ENCODE data around the gene DPEP1.
"Not testable (repeated sequence)": the region's sequence is repeated elsewhere in the genome, so short reads cannot be mapped to it uniquely, and the experiment has no call there.

Gene DPEP1

DNA sequence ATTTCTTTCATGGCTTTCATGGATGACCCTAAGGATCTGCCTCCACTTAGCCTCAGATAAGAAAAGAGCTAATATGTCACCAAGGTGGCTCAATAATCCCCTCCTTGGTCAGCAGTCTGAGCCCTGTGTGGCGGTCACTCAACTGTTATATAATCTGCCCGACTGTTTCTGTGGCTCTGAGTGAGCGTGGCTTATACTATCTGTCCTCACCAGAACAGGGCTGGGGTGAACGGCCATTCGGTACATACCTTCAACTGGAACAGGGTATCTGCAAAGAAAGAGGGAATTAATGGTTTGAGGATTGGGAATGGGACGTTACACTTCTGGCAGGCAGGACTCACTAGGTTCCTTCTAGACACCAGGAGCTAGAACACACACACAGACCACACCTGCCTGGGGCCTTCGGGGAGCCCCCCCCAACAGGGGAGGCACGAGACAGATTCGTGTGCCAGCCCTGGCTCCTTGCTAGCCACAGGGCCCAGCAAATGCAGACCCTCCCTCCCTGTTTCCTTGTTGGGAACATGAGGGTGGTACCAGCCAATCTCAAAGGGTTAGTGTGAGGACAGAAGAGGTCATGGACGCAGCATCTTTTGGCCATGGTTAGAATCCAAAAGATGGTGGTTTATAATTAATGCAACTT lies 40.3 kb downstream of the DPEP1 start:
- H3K9me3 Mint-ChIP-seq: no peaks in the 10 kb centered on the region
- peaks cover 23% of the 10 kb centered on the region for H3K4me1 Mint-ChIP-seq (ENCODE audit: low read depth)
- no peaks in the 10 kb centered on the region for H3K27me3 Mint-ChIP-seq (ENCODE audit: low read depth)
- H3K36me3 Mint-ChIP-seq (ENCODE audit: low read depth): peaks cover 30% of the 10 kb centered on the region
- peak overlapping the region; percentile 55 for H3K4me3 Mint-ChIP-seq
- no peak for DNase-seq (ENCODE audit: low spot score)
- no peak overlapping the region for H3K27ac Mint-ChIP-seq

DNA sequence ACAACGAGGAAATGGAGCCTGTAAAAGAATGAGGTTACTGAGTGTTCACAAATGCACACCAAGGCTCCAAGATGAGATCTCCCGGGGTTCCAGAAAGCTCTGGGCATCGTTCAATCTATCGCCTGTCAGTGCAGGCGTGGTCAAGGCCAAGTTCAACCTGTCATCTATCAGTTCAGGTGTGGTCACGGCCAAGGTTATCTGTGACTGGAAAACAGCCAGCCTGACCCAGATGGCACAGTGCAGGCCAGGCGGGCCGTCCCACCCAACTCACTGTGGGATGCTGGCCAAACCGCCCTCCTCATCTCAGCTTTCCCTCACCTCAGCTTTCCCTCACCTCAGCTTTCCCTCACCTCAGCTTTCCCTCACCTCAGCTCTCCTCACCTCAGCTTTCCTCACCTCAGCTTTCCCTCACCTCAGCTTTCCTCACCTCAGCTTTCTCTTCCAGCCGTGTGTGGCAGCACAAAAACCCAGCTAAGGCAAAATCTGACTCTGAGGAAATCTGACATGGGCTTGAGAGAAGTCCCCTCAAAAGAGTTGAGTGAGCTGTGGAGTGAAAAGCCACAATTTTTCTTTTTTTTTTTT lies 41.7 kb downstream of the DPEP1 start:
- H3K4me3 Mint-ChIP-seq: peak overlapping the region; percentile 87
- H3K36me3 Mint-ChIP-seq (ENCODE audit: low read depth): peaks cover 29% of the 10 kb centered on the region
- DNase-seq (ENCODE audit: low spot score): no peak
- no peaks in the 10 kb centered on the region for H3K27me3 Mint-ChIP-seq (ENCODE audit: low read depth)
- H3K9me3 Mint-ChIP-seq: no peaks in the 10 kb centered on the region
- peaks cover 29% of the 10 kb centered on the region for H3K4me1 Mint-ChIP-seq (ENCODE audit: low read depth)
- peak overlapping the region; percentile 60 for H3K27ac Mint-ChIP-seq

DNA sequence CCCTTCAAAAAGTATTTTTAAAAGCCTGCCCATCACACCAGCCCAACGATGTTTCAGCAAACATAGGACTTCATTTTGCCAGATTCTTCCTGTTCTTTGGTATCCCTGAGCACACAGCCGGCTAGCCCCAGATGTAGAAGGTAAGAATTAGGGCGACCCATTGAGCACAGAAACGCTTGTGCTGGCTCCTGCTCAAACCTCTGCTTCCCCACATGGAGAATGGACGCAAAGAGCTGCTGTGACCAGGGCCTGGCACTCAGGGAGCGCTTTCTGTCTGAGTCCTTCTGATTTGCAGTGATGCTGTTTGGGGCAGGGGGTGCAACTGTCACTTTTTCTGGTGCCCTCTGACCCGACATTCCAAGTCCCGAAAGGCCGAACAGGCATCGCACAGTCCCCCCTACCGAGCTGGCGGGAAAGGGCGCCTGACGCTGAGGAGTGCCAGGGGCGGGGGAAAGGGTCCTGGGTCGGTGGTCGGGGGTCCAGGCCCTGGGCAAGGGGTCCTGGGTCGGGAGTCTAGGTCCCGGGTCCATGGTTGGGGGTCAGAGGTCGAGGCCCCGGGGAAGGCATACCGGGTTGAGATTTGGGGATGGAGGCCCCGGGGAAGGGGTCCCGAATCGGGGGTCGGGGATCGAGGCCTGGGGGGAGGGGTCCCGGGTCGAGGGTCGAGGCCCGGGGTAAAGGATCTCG lies 43.1 kb downstream of the DPEP1 start:
- peaks cover 30% of the 10 kb centered on the region for H3K4me1 Mint-ChIP-seq (ENCODE audit: low read depth)
- peak overlapping the region; percentile 85 for H3K27ac Mint-ChIP-seq
- H3K27me3 Mint-ChIP-seq (ENCODE audit: low read depth): no peaks in the 10 kb centered on the region
- peak overlapping the region; percentile 87 for H3K4me3 Mint-ChIP-seq
- no peak for DNase-seq (ENCODE audit: low spot score)
- H3K36me3 Mint-ChIP-seq (ENCODE audit: low read depth): peaks cover 38% of the 10 kb centered on the region
- H3K9me3 Mint-ChIP-seq: no peaks in the 10 kb centered on the region

DNA sequence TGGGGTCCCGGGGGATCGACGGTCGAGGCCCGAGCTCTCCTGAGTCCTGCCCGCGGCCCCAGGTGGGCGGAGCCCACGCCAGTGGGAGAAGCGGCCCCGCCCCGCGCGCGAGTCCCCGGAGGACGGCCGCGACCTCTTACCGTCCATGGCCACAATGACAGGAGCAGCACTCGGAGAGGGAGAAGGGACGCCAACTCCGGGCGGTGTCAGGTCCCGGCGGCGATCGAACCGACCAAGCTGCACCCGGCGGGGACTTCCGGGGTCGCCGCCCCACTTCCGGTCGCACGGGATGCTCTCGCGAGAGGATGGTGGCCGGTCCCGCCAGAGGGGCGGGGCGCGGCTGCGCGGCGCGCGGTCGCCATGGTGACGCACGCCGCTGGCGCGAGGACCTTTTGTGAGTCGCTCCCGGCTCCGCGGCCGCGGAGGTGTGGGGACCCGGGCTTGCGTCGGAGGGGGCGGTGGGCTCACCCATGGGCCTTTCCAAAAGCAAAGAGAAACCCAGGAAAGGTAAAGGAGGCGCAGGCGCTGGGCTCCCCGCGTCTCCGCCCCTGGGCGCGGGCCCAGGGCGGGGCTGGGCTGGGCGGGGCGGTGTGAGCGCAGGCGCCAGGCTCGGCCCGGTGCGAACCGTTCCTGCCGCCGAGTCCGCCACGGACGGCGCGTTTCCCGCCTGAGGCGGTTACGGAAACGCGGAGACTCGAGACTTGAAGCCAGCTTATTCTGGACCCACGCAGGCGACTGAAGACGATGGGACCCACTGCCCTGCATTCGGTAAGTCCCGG lies 44.2 kb downstream of the DPEP1 start, which contains the start of the genes CHMP1A and SPATA33:
Gene CHMP1A, minus strand, starts transcription at position 267 of the 779 bp plus-strand sequence. Its CDS starts 120 bp downstream, at position 147.
Gene SPATA33, plus strand, starts transcription at position 395 of the 779 bp plus-strand sequence. Its CDS starts 76 bp downstream, at position 471.
- H3K27me3 Mint-ChIP-seq (ENCODE audit: low read depth): no peaks in the 10 kb centered on the region
- H3K36me3 Mint-ChIP-seq (ENCODE audit: low read depth): peaks cover 44% of the 10 kb centered on the region
- peak within 1 kb of the TSS; percentile 87 for H3K4me3 Mint-ChIP-seq
- DNase-seq (ENCODE audit: low spot score): peak; percentile 91
- H3K4me1 Mint-ChIP-seq (ENCODE audit: low read depth): peaks cover 30% of the 10 kb centered on the region
- peak within 1 kb of the TSS; percentile 88 for H3K27ac Mint-ChIP-seq
- no peaks in the 10 kb centered on the region for H3K9me3 Mint-ChIP-seq

DNA sequence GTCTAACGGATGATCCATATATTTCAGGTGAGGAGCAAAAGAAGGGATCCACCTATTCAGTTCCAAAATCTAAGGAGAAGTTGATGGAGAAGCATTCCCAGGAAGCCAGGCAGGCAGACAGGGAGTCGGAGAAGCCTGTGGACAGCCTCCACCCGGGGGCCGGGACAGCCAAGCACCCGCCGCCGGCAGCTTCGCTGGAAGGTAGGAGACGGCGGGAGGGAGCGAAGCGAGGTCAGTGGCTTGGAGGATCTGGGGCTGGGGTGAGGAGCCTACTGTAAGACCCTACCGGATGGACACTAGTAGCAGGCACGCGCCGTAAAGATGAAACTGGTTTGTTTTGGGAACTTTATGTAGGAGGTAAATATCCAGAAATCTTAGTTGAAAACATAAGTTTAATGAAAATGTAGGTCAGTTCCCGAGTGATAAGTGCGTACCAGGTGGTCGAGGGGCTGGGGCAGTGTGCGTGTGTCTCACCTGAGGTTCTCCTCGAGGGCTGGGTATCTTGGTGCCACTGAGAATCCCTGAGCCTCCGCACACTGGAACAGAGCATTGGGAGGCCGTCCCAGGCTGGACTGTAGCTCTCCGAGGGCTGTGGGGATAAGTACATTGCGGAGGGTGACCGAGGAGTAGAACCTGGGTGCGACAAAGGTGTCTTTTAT lies 44.9 kb downstream of the DPEP1 start:
- H3K9me3 Mint-ChIP-seq: no peaks in the 10 kb centered on the region
- H3K36me3 Mint-ChIP-seq (ENCODE audit: low read depth): peaks cover 46% of the 10 kb centered on the region
- H3K4me3 Mint-ChIP-seq: peak overlapping the region; percentile 87
- no peak for DNase-seq (ENCODE audit: low spot score)
- no peaks in the 10 kb centered on the region for H3K27me3 Mint-ChIP-seq (ENCODE audit: low read depth)
- H3K27ac Mint-ChIP-seq: peak overlapping the region; percentile 88
- peaks cover 30% of the 10 kb centered on the region for H3K4me1 Mint-ChIP-seq (ENCODE audit: low read depth)

DNA sequence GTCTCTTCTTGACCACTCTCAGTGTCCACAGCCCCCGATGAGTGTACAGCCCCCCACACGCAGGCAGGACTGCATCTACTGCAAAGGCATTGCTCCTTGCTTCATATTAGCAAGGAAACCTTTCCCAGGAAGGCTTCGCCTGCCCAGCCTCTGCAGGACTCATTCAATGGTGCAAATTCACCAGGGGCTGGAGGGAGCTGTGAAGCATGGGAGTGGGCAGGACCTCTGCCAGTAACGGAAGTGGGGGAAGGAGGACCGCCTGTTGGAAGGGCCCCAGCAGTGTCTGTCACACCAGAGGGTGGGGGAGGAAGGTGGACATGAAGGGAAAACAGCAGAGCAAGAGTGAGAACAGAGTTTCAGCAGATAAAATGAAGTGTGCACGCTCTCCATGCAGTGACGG lies 46.7 kb downstream of the DPEP1 start:
- Mint-ChIP-seq H3K27ac (no peak overlapping the region), H3K4me1 (ENCODE audit: low read depth) (peaks cover 26% of the 10 kb centered on the region), H3K27me3 (ENCODE audit: low read depth) (no peaks in the 10 kb centered on the region), H3K4me3 (no peak overlapping the region), H3K9me3 (no peaks in the 10 kb centered on the region), H3K36me3 (ENCODE audit: low read depth) (peaks cover 47% of the 10 kb centered on the region)
- DNase-seq (ENCODE audit: low spot score): no peak

DNA sequence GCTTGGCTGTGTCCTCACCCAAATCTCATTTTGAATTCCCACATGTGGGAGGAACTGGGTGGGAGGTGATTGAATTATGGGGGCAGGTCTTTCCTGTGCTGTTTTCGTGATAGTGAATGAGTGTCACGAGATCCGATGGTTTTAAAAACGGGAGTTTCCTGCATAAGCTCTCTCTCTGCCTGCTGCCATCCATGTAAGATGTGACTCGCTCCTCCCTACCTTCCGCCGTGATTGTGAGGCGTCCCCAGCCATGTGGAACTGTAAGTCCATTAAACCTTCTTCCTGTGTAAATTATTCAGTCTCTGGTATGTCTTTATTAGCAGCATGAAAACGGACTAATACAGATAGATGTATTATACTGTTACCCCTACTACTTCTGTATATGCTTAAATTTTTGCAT lies 47.8 kb downstream of the DPEP1 start:
- H3K9me3 Mint-ChIP-seq: no peaks in the 10 kb centered on the region
- H3K36me3 Mint-ChIP-seq (ENCODE audit: low read depth): peaks cover 52% of the 10 kb centered on the region
- H3K27me3 Mint-ChIP-seq (ENCODE audit: low read depth): no peaks in the 10 kb centered on the region
- peak overlapping the region; percentile 27 for H3K4me3 Mint-ChIP-seq
- H3K4me1 Mint-ChIP-seq (ENCODE audit: low read depth): peaks cover 20% of the 10 kb centered on the region
- H3K27ac Mint-ChIP-seq: no peak overlapping the region
- no peak for DNase-seq (ENCODE audit: low spot score)

DNA sequence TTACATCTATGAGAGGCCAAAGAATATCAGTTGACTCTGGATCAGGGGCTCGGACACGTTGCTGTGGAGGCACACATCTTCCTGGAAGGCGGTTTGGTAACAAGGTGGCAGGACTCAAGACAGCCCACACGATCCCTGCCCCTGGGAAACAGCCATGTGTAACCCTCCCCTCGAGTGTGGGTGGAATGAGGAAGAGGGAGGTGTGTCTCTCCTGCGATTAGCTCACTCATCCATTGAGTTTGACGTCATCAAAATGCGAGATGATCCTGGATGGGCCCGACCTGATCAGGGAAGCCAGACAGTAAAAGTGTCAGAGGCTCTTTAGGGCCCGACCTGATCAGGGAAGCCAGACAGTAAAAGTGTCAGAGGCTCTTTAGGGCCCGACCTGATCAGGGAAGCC lies 50.8 kb downstream of the DPEP1 start:
- H3K9me3 Mint-ChIP-seq; H3K27me3 Mint-ChIP-seq (ENCODE audit: low read depth): not testable (repeated sequence)
- H3K36me3 Mint-ChIP-seq (ENCODE audit: low read depth): peaks cover 49% of the 10 kb centered on the region

DNA sequence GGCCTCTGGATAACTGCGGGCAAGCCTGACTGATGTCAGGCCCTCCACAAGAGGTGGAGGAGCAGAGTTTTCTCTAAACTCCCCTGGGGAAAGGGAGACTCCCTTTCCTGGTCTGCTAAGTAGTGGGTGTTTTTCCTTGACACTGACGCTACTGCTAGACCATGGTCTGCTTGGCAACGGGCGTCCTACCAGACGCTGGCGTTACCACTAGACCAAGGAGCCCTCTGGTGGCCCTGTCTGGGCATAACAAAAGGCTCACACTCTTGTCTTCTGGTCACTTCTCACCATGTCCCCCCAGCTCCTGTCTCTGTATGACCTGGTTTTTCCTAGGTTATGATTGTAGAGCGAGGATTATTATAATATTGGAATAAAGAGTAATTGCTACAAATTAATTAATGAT lies 53.6 kb downstream of the DPEP1 start:
- H3K4me3 Mint-ChIP-seq; H3K27ac Mint-ChIP-seq; H3K4me1 Mint-ChIP-seq (ENCODE audit: low read depth); DNase-seq (ENCODE audit: low spot score); H3K27me3 Mint-ChIP-seq (ENCODE audit: low read depth); H3K9me3 Mint-ChIP-seq: not testable (repeated sequence)
- peaks cover 25% of the 10 kb centered on the region for H3K36me3 Mint-ChIP-seq (ENCODE audit: low read depth)

More for the DNA sequence above, 50.8 kb downstream of the DPEP1 start:
- DNase-seq (ENCODE audit: low spot score); H3K27ac Mint-ChIP-seq; H3K4me3 Mint-ChIP-seq; H3K4me1 Mint-ChIP-seq (ENCODE audit: low read depth): not testable (repeated sequence)

DNA sequence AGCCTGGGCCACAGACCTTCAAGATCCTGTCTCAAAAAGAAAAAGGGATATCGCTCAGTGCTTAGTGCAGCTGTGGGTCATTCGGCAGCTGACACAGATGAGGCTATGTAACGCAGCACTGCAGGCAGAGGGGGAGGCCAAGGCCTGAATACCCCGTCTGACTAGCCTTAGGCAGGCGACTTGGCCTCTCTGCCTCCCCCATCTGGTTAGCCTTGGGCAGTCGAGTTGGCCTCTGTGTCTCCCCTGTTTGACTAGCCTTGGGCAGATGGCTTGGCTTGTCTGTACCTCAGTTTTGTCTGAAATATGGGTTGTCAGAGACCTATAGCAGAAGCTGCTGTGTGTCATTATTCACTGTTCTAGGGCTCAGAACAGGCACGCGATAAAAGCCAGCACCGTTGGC lies 54.2 kb downstream of the DPEP1 start:
- no peak overlapping the region for H3K4me3 Mint-ChIP-seq
- no peak overlapping the region for H3K27ac Mint-ChIP-seq
- peaks cover 24% of the 10 kb centered on the region for H3K36me3 Mint-ChIP-seq (ENCODE audit: low read depth)
- no peaks in the 10 kb centered on the region for H3K9me3 Mint-ChIP-seq
- H3K27me3 Mint-ChIP-seq (ENCODE audit: low read depth): no peaks in the 10 kb centered on the region
- no peak for DNase-seq (ENCODE audit: low spot score)
- H3K4me1 Mint-ChIP-seq (ENCODE audit: low read depth): peaks cover 3% of the 10 kb centered on the region

DNA sequence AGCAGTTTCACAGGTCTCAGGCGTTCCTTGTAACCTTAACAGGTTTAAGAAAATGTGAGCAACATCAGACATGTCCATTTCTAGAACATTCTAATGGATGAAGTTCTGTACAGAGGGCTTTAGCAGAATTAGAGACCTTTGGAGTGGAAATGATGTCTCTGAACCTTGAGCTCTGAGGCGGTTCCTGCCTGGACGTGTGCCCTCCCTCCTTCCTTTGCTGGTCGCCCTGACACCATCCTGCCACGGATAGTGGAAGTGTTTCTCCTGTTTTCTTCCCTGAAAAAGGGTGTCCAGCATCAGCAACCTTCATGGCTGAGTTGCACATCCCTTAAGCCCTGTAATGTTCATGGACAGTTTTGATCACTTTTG lies 55.3 kb downstream of the DPEP1 start:
- Mint-ChIP-seq H3K27me3 (ENCODE audit: low read depth) (no peaks in the 10 kb centered on the region), H3K9me3 (no peaks in the 10 kb centered on the region), H3K4me3 (no peak overlapping the region), H3K27ac (no peak overlapping the region), H3K4me1 (ENCODE audit: low read depth) (peaks cover 2% of the 10 kb centered on the region), H3K36me3 (ENCODE audit: low read depth) (peaks cover 17% of the 10 kb centered on the region)
- DNase-seq (ENCODE audit: low spot score): no peak

DNA sequence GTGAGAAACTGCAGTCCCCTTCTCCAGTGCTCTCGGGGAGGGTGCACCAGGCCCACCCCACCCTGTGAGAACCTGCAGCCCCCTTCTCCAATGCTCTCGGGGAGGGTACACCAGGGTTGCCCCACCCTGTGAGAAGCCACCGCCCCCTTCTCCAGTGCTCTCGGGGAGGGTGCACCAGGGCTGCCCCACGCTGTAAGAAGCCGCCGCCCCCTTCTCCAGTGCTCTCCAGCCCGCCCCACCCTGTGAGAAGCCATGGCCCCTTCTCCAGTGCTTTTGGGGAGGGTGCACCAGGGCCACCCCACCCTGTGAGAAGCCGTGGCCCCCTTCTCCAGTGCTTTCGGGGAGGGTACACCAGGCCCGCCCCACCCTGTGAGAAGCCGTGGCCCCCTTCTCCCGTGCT lies 56.3 kb downstream of the DPEP1 start:
- no peak for DNase-seq (ENCODE audit: low spot score)
- H3K4me3 Mint-ChIP-seq: no peak overlapping the region
- H3K36me3 Mint-ChIP-seq (ENCODE audit: low read depth): peaks cover 12% of the 10 kb centered on the region
- H3K27me3 Mint-ChIP-seq (ENCODE audit: low read depth): no peaks in the 10 kb centered on the region
- no peaks in the 10 kb centered on the region for H3K9me3 Mint-ChIP-seq
- peaks cover 2% of the 10 kb centered on the region for H3K4me1 Mint-ChIP-seq (ENCODE audit: low read depth)
- no peak overlapping the region for H3K27ac Mint-ChIP-seq

DNA sequence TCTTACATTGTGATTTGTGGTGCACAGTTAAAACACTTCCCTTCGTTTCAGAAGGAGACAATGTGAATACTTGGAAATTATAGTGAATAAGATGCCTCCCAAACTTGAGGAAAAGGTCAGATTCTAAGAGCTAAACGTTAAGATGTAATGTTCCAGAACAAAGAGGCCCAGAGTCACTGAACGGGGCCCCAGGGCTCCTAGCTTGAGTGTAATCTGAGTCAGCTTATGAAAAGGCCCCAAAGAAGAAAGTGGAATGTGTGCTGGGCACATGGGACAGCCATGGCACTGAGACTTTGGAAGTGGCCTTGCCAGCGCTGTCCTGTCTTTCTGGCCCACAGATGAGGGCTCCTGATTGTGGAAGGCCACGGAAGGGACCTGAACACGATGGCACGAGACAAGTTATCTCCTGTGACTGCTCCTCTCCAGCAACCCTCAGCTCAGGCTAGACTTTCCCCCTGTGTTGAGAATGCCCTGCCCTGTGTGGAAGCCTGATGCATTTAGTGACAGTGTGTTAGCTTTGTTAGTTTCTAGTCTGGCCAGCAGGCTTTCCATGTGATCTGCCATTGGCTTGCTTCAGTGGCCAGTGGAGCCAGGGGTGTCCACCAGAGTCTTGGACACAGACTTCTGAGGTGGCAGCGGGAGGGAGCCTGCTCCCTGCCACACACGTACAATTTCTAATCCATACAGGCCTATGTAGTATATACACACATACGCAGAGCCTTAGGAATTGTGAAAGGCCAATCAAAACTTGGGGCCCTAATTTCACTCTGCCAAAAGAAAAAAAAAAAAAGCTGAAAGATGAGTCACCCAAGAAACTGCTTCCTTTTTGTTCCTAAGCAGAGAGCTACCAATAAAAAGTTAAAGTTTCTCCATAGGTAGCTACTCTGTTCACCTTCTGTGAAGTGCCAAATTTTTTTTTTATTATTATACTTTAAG lies 57.3 kb downstream of the DPEP1 start:
- Mint-ChIP-seq H3K36me3 (ENCODE audit: low read depth) (peaks cover 8% of the 10 kb centered on the region), H3K27me3 (ENCODE audit: low read depth) (no peaks in the 10 kb centered on the region), H3K4me1 (ENCODE audit: low read depth) (peaks cover 2% of the 10 kb centered on the region), H3K4me3 (no peak overlapping the region), H3K27ac (no peak overlapping the region), H3K9me3 (no peaks in the 10 kb centered on the region)
- DNase-seq (ENCODE audit: low spot score): no peak

All from T-helper 2 cell treated with Interferon-gamma antibody and Interleukin-4, amounts not matched to agents 5 μg/mL and 100 μg/mL, for 36 hours (primary cell).